SJSA1 (cell line): ENCODE measurements around the gene EHBP1. TPM values are rescaled to one million over a fixed set of nuclear protein-coding genes. Genes with fewer than 3 reads are reported as not detected.

ENCODE experiments used
- DNase-seq, 2 experiments: peaks; one replicate each; pipeline ENCODE4 v3.0.0-alpha.2; 2015 to 2020; ENCODE audit warnings: low spot score in 2 of 2, low read depth in 1 of 2
- H3K27ac ChIP-seq: fragments of 250-450 bp; sonication (Bioruptor Pico); 2 replicates; pipeline ENCODE4 v1.5.1; 2020; ENCODE audit warnings: mild to moderate bottlenecking, moderate library complexity
- H3K27me3 ChIP-seq: fragments of 250-450 bp; sonication (Bioruptor Pico); replicated peaks from 2 replicates; pipeline ENCODE4 v1.5.1; 2020; ENCODE audit warnings: mild to moderate bottlenecking, moderate library complexity
- H3K36me3 ChIP-seq: fragments of 250-450 bp; sonication (Bioruptor Pico); 2 replicates; pipeline ENCODE4 v1.5.1; 2020; ENCODE audit warnings: mild to moderate bottlenecking
- H3K4me1 ChIP-seq: fragments of 250-450 bp; sonication (Bioruptor Pico); replicated peaks from 2 replicates; pipeline ENCODE4 v1.6.1; 2021; ENCODE audit warnings: mild to moderate bottlenecking
- H3K4me3 ChIP-seq: fragments of 250-450 bp; sonication (Bioruptor Pico); 2 replicates; pipeline ENCODE4 v1.5.1; 2020; ENCODE audit warnings: mild to moderate bottlenecking
- H3K9me3 ChIP-seq: fragments of 250-450 bp; sonication (Bioruptor Pico); replicated peaks from 2 replicates; pipeline ENCODE4 v1.5.1; 2020; ENCODE audit warnings: mild to moderate bottlenecking
- total RNA-seq: library from RNA; depleted of rRNA; stranded (reverse); fragments of >200 nt; shearing (Covaris generic); gene quantifications from 2 replicates; pipeline ENCODE4 v1.2.3, GENCODE V29; 2014; rRNA removed

Gene EHBP1
- total RNA-seq, result 60.1 and 66.1 TPM in 2 replicates

DNA sequence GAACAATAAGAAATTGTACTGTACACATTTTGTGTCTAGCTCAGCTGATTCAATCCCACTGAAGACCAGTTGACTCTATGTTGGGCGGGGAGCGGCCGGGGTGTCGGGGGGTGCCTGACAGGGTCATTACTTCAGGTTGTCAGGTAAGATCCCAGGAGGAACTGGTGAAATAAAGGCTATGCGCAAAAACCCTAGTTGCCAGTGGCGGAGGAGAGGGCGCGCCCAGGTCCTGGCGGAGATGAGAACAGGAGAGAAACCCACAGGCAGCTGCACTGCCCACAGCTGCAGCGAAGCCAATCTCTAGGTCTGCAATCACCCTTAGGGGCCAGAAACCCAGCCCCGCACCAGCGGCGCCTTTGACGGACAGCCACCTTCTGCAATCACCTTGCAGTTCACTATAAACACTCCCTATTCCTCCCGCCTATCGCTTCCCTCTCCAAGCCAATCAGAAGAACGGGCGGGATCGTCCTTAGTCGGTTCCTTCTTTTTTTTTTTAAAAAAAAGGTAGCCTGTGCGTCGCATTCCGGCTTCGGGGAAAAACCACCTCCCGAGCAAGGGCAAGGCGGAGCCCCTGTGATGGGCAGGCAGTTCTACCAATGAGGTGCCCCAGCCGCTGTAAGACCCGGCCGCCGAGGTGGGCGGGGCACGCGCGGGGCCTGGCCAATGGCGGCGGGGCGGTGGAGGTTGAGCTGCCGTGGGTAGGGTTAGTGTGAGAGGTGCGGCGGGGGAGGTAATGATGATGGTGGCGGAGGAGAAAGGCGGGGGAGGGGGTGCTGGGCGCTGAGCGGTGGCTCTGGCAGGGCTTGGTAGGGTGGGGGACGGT, at the start of gene EHBP1:
Gene EHBP1, plus strand, starts transcription at position 707 of the 823 bp plus-strand sequence. CDS start 1,479 bp downstream, outside the sequence.
- peak; percentile 99 for DNase-seq
- peak within 1 kb of the TSS; percentile 51 for H3K4me3 ChIP-seq
- no peaks in the 10 kb centered on the region for H3K9me3 ChIP-seq
- peaks cover 20% of the 10 kb centered on the region for H3K4me1 ChIP-seq
- no peaks in the 10 kb centered on the region for H3K27me3 ChIP-seq
- peaks cover 33% of the 10 kb centered on the region for H3K36me3 ChIP-seq
- peak within 1 kb of the TSS; percentile 52 for H3K27ac ChIP-seq

DNA sequence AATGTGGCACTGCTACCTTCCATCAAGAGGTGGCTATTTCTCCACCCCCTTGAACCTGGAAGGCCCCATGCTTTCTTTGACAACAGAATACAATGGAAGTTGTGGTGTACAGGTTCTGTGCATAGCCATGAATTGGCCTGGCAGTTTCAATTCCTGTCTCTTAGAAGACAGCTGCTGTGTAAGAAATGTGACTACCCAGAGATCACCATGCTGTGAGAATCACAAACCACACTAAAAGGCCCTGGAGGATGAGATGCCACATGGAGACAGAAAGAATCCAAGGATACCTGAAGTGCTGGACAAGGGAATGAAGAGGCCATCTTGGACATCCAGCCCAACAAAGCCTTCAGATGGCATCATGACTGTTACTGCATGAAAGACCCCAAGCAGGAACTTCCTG, 47.7 kb upstream of the EHBP1 start:
- Histone ChIP-seq H3K4me3 (no peak overlapping the region), H3K27me3 (no peaks in the 10 kb centered on the region), H3K4me1 (peaks cover 47% of the 10 kb centered on the region), H3K27ac (no peak overlapping the region), H3K9me3 (no peaks in the 10 kb centered on the region), H3K36me3 (no peaks in the 10 kb centered on the region)
- DNase-seq, result no peak

DNA sequence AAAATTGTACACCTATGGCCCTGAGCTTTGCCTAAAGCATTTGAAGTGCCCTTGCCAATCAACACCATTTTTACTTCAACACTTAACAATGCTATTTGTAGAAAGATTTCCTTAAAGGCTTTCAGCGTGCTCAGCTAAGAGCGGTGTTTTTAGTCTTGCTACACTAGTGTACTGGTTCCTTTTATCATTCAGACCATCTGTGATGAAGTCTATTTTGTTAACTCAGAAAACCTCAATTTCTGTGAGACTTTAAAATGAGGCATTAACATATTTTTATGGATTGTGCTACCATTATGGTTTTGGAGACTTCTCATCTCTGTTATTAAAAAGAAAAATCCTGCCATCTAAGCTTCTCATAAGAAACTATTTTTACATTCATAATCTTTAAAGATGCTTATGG, 46.6 kb upstream of the EHBP1 start:
- H3K9me3 ChIP-seq, result no peaks in the 10 kb centered on the region
- no peaks in the 10 kb centered on the region for H3K27me3 ChIP-seq
- no peak for DNase-seq
- H3K4me3 ChIP-seq, result no peak overlapping the region
- H3K4me1 ChIP-seq, result peaks cover 55% of the 10 kb centered on the region
- H3K36me3 ChIP-seq, result no peaks in the 10 kb centered on the region
- no peak overlapping the region for H3K27ac ChIP-seq

DNA sequence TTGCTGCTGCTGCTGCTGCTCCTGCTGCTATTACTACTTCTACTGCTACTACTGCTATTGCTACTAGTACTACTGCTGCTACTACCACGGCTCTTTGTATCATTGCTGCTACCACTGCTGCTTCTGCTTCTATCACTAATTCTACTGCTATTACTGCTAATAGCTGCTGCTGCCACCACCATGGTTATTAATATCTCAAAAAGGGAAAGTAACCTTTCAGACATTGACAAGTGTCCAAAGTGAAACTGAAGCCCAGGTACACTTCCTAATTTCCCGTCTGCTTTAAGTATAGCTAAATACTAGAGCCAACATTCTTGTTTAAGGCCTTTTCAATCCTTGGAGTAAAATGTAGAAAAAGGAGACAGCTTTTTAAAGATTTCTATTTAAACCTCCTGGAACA, 45.4 kb upstream of the EHBP1 start:
- no peak overlapping the region for H3K4me3 ChIP-seq
- no peaks in the 10 kb centered on the region for H3K27me3 ChIP-seq
- H3K27ac ChIP-seq, result peak overlapping the region; percentile 74
- H3K4me1 ChIP-seq, result peaks cover 55% of the 10 kb centered on the region
- H3K36me3 ChIP-seq, result no peaks in the 10 kb centered on the region
- no peaks in the 10 kb centered on the region for H3K9me3 ChIP-seq
- no peak for DNase-seq

DNA sequence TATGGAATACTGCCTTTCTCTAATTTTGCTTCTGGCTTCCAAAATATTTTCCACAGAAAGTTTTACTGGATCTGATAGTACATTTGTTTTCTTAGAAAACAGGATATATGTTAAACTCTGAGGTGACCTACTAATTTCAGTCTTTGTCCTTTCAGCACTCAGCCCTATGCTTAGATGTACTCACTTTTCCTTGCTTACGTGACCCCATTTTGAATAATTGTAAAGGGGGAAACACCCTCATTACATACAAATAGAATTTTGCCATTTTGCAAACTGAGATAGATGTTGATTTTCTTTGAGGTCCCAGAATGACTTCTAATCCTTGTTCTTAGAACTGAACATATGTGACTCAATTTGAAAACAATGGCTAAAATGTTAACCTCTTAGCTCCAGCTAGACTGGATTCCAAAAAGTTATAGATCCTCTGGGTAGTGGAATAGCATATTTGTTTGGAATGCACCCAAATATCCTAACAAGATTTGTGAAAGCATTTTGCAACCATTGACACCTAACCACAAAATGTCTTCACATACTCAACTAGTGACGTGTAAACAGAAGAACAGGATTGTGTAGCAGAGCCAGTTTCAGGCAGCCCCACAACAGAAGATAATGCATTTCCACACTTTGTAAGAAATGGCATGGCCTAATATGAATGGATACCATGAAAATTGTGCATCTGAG, 44.8 kb upstream of the EHBP1 start:
- peaks cover 58% of the 10 kb centered on the region for H3K4me1 ChIP-seq
- peak in 1 of 2 experiments; percentile 65 for DNase-seq
- H3K27me3 ChIP-seq, result no peaks in the 10 kb centered on the region
- no peak overlapping the region for H3K4me3 ChIP-seq
- H3K9me3 ChIP-seq, result no peaks in the 10 kb centered on the region
- H3K36me3 ChIP-seq, result no peaks in the 10 kb centered on the region
- peak overlapping the region; percentile 74 for H3K27ac ChIP-seq

DNA sequence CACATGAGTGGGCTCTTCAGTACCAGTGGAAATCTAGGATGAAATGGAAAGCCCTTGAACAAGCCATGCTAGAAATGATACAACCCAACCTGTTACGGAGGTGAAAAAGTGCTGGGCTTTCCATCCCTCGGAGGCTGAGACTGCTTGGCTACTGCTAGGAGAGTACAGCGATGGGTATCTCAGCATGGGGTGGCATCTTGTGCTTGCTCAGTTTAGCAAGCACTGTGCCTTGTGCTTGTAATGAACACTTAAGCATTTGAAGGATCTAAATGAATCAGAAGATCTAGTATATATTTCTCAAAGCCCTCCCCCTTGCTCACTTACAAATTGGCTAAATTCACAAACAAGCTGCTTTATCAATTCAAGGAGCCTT, 44.3 kb upstream of the EHBP1 start:
- H3K27me3 ChIP-seq, result no peaks in the 10 kb centered on the region
- H3K27ac ChIP-seq, result peak overlapping the region; percentile 74
- peaks cover 62% of the 10 kb centered on the region for H3K4me1 ChIP-seq
- H3K4me3 ChIP-seq, result no peak overlapping the region
- H3K9me3 ChIP-seq, result no peaks in the 10 kb centered on the region
- no peak for DNase-seq
- H3K36me3 ChIP-seq, result no peaks in the 10 kb centered on the region

DNA sequence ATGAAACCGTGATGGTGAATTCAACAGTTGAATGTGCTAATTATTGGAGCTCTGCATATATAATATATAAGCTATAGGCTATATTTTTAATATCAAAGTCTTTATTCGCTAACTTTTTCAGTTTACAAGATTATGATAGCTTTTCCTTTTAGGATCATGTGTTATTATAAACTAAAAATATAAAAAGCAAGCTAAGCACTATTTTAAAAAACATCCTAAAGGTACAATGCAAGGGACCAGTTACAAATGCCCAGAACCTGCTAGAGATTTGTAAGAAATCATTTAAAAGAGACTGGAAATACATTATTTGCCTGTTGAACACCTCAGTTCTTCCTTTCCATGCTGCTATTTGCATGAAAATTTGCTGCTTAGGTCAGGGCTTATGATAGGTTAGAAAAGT, 43.4 kb upstream of the EHBP1 start:
- Histone ChIP-seq H3K36me3 (no peaks in the 10 kb centered on the region), H3K27me3 (no peaks in the 10 kb centered on the region), H3K4me1 (peaks cover 67% of the 10 kb centered on the region), H3K27ac (peak overlapping the region; percentile 24), H3K9me3 (no peaks in the 10 kb centered on the region), H3K4me3 (no peak overlapping the region)
- no peak for DNase-seq

DNA sequence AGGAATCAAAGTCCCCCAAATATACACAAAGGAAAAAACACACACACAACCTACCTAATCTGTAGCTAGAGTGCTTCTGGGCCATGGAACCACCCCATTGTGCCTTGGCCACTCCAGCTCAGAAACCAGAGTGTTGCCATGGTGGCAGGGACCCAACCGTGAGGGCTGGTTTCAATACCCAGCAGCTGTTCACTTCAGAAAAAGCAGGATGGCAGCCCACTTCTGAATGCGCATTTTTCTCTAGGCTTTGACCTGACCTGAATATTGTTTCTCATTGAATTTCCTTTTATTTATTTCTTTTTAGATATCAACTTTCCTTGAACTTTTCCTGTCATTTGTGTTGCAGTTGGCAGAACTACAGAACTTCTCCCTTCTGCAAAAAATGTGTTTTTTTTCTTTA, 43.0 kb upstream of the EHBP1 start:
- DNase-seq, result no peak
- no peaks in the 10 kb centered on the region for H3K27me3 ChIP-seq
- peaks cover 67% of the 10 kb centered on the region for H3K4me1 ChIP-seq
- no peak overlapping the region for H3K4me3 ChIP-seq
- H3K36me3 ChIP-seq, result no peaks in the 10 kb centered on the region
- no peaks in the 10 kb centered on the region for H3K9me3 ChIP-seq
- H3K27ac ChIP-seq, result peak overlapping the region; percentile 24

DNA sequence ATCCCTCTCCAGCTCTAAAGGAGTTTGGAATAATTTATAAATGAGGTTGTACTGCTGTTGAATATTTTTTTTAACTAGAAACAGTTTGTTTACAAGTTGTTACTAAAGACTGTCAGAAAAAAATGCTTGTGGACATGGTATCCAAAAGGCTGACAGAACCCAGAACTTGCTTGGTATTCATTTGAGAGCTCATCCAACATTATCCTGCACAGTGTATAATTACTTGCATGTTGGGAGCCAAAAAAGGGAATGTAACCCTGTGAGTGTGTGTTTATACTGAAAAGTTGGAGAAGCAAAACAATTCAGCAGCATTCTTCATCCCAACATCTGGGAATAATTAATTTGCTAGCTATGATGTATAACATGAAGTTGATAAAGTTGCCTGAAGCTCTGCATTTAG, 42.1 kb upstream of the EHBP1 start:
- DNase-seq, result peak in 1 of 2 experiments; percentile 80
- Histone ChIP-seq H3K27ac (peak overlapping the region; percentile 51), H3K4me3 (no peak overlapping the region), H3K36me3 (no peaks in the 10 kb centered on the region), H3K27me3 (no peaks in the 10 kb centered on the region), H3K4me1 (peaks cover 67% of the 10 kb centered on the region), H3K9me3 (no peaks in the 10 kb centered on the region)

DNA sequence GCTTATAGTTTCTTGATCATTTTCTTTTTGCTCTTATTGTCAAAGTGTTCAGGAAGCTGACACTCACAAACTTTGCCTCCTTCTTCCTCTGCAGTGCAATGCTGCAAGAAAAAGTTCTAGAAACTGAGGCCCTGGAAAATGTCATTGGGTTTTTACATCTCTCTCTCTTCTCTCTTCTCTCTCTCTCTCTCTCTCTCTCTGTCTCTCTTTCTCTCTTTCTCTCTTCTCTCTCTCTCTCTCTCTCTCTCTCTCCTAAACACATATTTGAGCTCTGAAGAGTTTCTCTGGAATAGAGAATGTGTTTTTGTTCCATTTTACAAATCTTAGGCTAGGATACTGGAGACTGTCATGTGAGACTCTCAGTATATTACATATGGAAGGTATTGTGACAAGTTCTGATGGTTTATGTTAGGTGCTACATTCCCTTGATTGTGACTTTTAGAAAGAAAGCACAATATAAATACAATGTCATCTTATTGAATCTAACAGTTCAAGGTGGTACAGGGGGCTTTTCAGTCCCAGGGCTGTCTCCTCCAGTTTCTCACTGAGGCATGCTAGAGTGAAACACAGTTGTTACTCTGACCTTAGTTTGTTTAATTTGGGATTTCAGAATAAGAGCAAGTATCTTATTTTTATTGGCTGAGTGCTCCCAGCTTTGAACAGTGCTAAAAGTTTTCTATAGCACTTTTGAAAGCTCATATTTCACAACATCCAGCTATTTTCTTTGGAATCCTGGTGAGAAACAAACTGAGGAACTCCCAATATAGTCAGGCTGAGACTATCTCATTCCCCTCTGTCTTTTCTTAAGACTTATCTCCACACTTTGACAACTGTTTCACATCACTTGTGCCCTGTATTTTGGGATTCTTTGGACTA, 41.4 kb upstream of the EHBP1 start:
- Histone ChIP-seq H3K27me3 (no peaks in the 10 kb centered on the region), H3K27ac (peak overlapping the region; percentile 51), H3K4me1 (peaks cover 67% of the 10 kb centered on the region), H3K9me3 (no peaks in the 10 kb centered on the region), H3K4me3 (no peak overlapping the region), H3K36me3 (no peaks in the 10 kb centered on the region)
- peak in 1 of 2 experiments; percentile 44 for DNase-seq

DNA sequence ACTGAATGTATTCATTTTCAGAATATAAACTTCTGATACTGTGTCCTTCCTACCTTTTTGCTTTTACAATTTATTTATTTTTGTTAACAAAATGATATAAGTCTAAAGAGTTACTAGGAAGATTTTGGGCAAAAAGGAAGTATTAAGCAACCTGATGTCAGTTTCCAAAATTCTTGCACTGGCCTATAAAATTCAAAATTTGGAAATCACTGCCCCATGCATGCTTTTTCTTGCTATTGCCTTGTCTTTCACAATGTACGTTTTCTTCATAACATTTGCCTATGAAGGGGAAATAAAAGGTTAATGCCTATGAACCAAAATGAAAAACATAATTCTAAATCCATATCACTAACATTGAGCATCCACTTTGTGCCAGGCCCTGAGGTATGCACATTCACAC, 40.1 kb upstream of the EHBP1 start:
- Histone ChIP-seq H3K27me3 (no peaks in the 10 kb centered on the region), H3K9me3 (no peaks in the 10 kb centered on the region), H3K27ac (0 out of 2 replicates have a peak overlapping the region, but pooled peaks have one; percentile 51), H3K4me3 (no peak overlapping the region), H3K4me1 (peaks cover 59% of the 10 kb centered on the region), H3K36me3 (no peaks in the 10 kb centered on the region)
- no peak for DNase-seq

DNA sequence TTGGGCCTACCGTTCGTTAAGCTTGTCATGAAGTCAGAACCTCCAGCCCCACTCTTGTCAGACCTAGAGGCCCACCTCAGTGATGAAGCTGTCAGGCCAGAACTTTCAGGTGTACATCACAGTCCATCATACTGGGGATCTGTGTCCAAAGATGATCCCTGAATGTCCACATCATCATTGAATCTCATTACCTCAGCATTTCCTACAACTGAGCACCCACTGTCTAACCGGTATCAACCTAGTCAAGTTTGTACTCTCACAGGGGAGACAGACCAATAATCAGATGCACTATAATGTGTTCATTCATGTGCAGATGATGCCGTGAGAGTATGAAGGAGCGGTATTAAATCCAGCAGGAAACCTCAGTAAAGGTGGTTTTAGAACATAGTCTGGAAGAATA, 36.3 kb upstream of the EHBP1 start:
- H3K4me3 ChIP-seq, result no peak overlapping the region
- DNase-seq, result no peak
- no peaks in the 10 kb centered on the region for H3K9me3 ChIP-seq
- no peaks in the 10 kb centered on the region for H3K27me3 ChIP-seq
- no peaks in the 10 kb centered on the region for H3K36me3 ChIP-seq
- peaks cover 52% of the 10 kb centered on the region for H3K4me1 ChIP-seq
- H3K27ac ChIP-seq, result no peak overlapping the region

DNA sequence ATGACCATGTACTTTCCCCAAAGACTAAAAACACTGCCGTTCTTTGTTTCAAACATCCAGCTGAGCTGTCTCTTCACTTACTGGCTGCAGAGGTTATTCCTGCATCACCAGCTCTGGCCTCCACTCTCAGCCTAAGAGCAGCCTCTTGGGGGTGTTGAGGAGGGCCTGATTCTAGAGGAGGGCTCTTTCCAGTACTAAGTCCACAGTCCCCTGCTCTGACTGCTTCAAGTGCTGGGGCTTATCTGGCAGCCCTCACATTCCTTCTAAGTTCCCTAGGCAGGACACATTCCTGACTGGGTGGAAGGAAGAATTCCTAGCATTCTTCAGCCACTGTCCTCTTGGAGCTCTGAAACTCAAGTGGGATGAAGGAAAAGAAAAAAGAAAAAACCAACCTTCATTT, 32.9 kb upstream of the EHBP1 start:
- Histone ChIP-seq H3K9me3 (no peaks in the 10 kb centered on the region), H3K4me1 (peaks cover 42% of the 10 kb centered on the region), H3K4me3 (no peak overlapping the region), H3K27ac (peak overlapping the region; percentile 87), H3K27me3 (no peaks in the 10 kb centered on the region), H3K36me3 (no peaks in the 10 kb centered on the region)
- peak; percentile 90 to 93 for DNase-seq
